Measurements from ENCODE around the gene RAE1. TPM values are rescaled to one million over a fixed set of nuclear protein-coding genes. Genes with fewer than 3 reads are reported as not detected.

The RAE1 gene
- total RNA-seq, 2 experiments from 2014 or later = 45.6 to 46.5 TPM

DNA sequence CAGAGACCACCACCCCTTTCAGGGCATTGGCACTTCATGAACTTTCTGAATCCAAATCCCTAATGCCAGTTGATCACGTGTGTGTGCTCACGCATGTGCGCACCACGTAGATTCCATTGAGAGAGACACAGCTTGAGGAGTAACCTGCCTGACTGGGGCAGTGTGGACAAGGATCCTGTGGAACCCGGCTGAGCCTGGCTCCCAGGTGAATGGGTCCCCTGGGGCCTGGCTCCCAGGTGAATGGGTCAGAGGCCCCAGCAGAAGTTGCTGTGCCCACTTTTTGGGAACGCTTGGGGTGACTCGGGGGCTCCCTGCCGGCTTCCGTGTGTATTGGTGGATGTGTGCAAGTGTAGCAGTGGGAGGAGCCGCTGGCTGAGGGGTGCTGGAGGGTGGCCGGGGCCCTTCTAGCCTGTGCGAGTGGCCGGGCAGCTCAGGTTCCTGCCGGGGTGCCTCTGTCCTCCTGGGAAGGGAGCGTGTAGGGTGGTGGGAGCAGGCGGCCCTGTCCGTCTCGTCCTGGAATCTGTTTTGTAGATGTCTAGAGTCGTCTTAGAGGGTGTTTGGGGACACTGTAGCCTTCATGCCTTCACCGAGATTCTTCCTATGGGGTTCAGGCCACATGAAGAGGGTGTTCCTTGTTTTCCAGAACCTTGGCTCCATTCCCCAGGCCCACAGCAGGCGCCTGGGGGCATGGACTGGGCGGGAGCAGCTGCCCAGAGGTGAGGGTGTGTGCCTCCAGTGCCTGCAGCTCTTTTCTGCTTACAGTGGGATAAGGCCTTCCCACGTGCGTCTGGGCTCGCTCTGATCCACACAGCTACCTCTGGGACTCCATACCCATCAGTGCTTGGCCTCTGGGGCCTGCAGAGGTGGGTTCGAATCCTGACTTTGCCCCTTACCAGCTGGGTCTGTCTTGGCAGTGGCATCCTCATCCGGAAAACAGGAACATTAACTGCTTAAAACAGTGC is 43.3 kb downstream of the RAE1 start:
- Mint-ChIP-seq H3K27ac (peak overlapping the region; percentile 85), H3K9me3 (no peaks in the 10 kb centered on the region), H3K36me3 (ENCODE audit: low read depth) (peaks cover 52% of the 10 kb centered on the region), H3K4me1 (ENCODE audit: low read depth) (peaks cover 72% of the 10 kb centered on the region), H3K4me3 (peak overlapping the region; percentile 90), H3K27me3 (ENCODE audit: low read depth) (no peaks in the 10 kb centered on the region)
- DNase-seq = no peak
- CTCF ChIA-PET = interaction anchor here (1.0 to 1.3 kb wide), 2 partner anchors 12 to 57 kb away, joined by 3 read pairs; no protein-coding TSS in a partner anchor
- intact Hi-C loops (cut with micrococcal nuclease) = loop anchor here (5.0 to 10.0 kb wide), 5 partner anchors 303 to 1770 kb away; partner anchors contain the start of genes STX16 and ZNF831

DNA sequence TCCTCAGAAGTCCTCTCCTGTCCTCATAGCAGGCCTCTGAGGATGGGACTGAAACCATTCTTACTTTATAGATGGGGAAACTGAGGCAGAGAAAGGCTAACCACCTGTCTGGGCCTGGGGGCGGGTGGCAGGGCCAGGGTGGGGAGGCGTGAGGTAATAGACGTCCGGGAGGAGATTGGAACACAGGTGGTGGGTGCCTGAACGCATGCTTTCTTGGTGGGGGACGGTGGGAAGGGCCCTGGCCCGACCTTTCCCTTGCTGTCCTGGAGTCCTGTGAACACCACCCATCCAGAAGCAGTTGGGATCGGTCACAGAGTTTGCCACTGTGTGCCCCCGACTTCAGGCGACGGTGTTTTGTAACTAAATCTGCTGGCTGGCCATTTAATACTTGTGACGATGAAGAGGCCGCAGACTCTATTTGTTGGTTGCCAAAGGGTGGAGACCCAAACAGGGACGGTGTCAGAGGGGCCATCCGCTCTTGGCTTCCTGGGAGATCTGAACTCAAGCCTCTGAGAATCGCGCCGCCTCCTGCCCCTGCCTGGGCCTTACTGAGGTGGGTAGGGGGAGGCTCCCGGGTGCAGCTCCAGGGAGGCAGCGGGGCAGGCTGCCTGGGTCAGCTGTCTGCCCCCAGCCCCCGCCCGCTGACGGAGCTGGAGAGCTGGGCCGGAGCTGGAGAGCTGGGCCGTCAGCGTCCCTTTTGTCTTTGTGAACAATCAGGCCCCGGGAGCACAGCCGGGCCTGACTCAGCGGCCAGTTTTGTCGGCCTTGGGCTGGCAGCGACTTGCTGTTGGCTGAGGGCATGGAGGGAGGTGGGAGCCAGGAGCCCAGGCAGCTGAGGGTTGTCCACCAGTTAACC is 44.3 kb downstream of the RAE1 start:
- no peak overlapping the region for H3K4me3 Mint-ChIP-seq
- CTCF ChIA-PET = no interaction called here
- intact Hi-C loops (cut with micrococcal nuclease) = loop anchor here (5.0 to 10.0 kb wide), 3 partner anchors 1009 to 1769 kb away; partner anchors contain the start of genes STX16 and ZNF831
- DNase-seq = no peak
- H3K27ac Mint-ChIP-seq = peak overlapping the region; percentile 24
- no peaks in the 10 kb centered on the region for H3K27me3 Mint-ChIP-seq (ENCODE audit: low read depth)
- H3K9me3 Mint-ChIP-seq = no peaks in the 10 kb centered on the region
- H3K36me3 Mint-ChIP-seq (ENCODE audit: low read depth) = peaks cover 58% of the 10 kb centered on the region
- H3K4me1 Mint-ChIP-seq (ENCODE audit: low read depth) = peaks cover 76% of the 10 kb centered on the region

DNA sequence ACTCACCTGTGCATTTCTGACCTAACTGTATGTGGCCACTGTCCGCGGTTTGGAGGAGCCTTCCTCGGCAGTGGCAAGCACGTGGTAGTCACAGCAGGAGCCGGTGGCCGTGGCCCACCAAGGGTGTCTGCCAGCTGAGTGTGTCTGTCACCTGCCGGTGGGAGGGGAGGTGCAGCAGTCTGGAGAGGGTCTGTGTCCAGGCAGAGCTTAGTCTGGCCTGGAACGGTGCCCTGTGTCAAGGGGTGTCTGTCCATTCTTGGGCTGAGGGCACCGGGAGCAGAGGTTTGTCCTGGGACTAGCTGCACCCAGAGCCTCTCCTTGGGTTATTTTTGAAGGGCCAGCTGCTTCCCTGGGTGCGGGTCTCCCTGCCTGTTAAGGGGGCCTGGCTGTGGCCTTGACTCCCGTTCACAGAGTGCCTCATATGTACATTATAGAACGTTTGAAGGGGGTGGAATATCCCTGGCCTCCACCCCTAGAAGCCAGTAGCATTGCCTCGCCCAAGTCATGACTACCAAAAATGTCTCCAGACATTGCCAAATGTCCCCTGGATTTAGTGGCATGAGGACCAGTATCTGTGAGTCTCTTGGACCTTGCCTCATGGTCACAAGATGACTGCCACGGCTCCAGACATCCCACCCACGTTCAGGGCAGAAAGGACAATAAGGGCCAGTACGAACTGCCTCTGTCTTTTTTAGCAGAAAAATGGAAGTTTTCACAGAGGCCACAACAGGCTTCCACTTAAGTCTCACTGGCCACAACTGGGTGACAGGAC is 45.3 kb downstream of the RAE1 start:
- Mint-ChIP-seq H3K27ac (peak overlapping the region; percentile 99), H3K9me3 (no peaks in the 10 kb centered on the region), H3K27me3 (ENCODE audit: low read depth) (no peaks in the 10 kb centered on the region), H3K4me3 (no peak overlapping the region), H3K36me3 (ENCODE audit: low read depth) (peaks cover 67% of the 10 kb centered on the region), H3K4me1 (ENCODE audit: low read depth) (peaks cover 82% of the 10 kb centered on the region)
- no peak for DNase-seq
- CTCF ChIA-PET = interaction anchor here (0.9 kb wide), 1 partner anchor 17 kb away, joined by 3 read pairs; no protein-coding TSS in a partner anchor
- intact Hi-C loops (cut with micrococcal nuclease) = loop anchor here (5.0 to 10.0 kb wide), 3 partner anchors 1008 to 1768 kb away; partner anchors contain the start of genes STX16 and ZNF831

DNA sequence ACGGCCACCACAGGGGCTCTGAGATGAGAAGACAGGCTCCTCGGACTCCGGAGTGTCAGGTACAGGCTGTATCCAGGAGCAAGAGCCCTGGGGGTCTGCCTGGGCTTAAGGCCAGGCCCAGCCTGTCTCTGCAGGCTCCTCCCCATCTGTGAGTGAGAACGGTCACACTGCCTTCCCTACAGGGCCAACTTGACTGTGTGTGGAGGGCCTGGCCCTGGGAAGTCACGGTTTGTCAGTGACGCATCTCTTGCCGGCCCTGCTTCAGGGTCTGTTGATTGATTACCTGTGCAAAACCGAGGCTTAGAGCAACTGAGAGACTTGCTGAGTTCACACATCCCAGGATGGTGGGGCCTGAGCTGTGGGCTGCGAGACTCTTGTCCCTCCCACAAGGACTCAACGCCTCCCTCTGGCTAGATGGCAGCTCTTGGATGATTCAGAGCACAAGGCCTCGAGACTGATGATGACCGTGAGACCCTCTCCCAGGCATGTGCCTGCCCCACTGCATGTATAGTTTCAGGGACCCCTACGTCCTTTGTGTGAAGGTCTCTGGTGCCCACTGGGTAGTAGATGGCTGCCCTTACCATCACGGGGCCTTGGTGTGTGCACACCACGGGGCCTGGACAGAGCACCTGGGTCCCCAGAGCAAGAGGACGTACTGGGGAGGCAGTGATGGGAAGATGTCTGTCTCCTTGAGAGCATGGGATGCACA is 46.1 kb downstream of the RAE1 start:
- Mint-ChIP-seq H3K4me3 (peak overlapping the region; percentile 80), H3K27ac (peak overlapping the region; percentile 99), H3K4me1 (ENCODE audit: low read depth) (peaks cover 90% of the 10 kb centered on the region), H3K27me3 (ENCODE audit: low read depth) (no peaks in the 10 kb centered on the region), H3K9me3 (no peaks in the 10 kb centered on the region), H3K36me3 (ENCODE audit: low read depth) (peaks cover 72% of the 10 kb centered on the region)
- peak; percentile 56 for DNase-seq
- CTCF ChIA-PET = interaction anchor here (0.6 to 1.6 kb wide), 5 partner anchors 8 to 96 kb away, joined by 3 to 5 read pairs (median 3); no protein-coding TSS in a partner anchor
- intact Hi-C loops (cut with micrococcal nuclease) = loop anchor here (5.0 to 10.0 kb wide), 3 partner anchors 1008 to 1768 kb away; partner anchors contain the start of genes STX16 and ZNF831

DNA sequence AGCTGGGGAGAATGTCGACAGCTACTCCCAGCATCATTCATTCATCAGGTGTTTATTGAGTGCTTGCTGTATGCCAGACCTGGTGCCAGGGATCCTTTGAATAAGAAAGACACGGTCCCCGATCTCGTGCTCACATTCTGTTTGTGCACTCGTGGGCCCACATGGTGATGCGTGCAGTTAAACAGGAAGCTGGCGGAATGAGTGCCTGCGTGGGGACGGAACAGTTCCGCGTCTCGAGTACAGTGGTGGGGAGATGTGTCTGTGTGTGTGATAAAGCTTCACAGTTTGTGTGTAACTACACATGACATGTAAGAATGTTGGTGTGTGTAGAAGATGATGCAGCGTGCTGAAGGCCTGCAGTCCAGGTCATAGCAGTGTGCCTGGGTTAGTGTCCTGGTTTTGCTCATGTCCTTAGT is 46.6 kb downstream of the RAE1 start:
- peaks cover 94% of the 10 kb centered on the region for H3K4me1 Mint-ChIP-seq (ENCODE audit: low read depth)
- H3K9me3 Mint-ChIP-seq = no peaks in the 10 kb centered on the region
- peak overlapping the region; percentile 99 for H3K27ac Mint-ChIP-seq
- H3K27me3 Mint-ChIP-seq (ENCODE audit: low read depth) = no peaks in the 10 kb centered on the region
- intact Hi-C loops (cut with micrococcal nuclease) = loop anchor here (1.0 to 10.0 kb wide), 7 partner anchors 8 to 1767 kb away; partner anchors contain the start of genes RAE1, STX16 and ZNF831
- H3K4me3 Mint-ChIP-seq = peak overlapping the region; percentile 80
- peak; percentile 60 for DNase-seq
- H3K36me3 Mint-ChIP-seq (ENCODE audit: low read depth) = peaks cover 70% of the 10 kb centered on the region
- CTCF ChIA-PET = interaction anchor here (0.6 to 2.7 kb wide), 11 partner anchors 8 to 199 kb away, joined by 3 to 11 read pairs (median 4); no protein-coding TSS in a partner anchor

DNA sequence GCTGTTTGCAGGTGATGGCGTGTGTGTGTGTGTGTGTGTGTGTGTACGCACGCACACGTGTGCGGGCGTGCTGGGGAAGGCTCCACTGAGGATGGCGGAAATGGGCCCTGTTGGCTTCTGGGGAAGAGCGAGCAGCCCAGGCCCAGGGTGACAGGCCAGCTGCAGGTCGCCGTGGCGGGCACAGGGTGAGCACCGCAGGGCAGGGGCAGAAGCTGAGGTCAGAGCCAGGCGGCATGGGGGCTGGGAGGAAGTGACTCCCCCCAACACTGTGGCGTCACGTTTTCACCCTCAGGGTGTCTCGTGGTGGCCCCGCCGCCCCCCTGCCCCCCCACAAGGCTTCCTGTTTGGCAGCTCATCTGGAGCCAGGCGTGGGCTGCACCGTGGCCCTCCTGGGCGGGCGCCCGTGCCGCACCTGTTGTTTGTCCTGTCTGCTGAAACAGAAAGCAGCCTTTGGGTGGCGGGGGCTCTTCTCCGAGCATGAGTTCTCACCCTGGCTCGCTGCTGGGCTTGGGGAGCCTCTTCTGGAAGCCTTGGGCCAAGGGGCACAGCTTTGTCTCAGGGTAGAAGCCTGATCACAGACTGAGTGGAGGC is 47.3 kb downstream of the RAE1 start:
- CTCF ChIA-PET = interaction anchor here (0.7 to 2.7 kb wide), 11 partner anchors 9 to 198 kb away, joined by 3 to 11 read pairs (median 4); no protein-coding TSS in a partner anchor
- no peaks in the 10 kb centered on the region for H3K9me3 Mint-ChIP-seq
- H3K4me3 Mint-ChIP-seq = peak overlapping the region; percentile 80
- peaks cover 68% of the 10 kb centered on the region for H3K36me3 Mint-ChIP-seq (ENCODE audit: low read depth)
- peaks cover 93% of the 10 kb centered on the region for H3K4me1 Mint-ChIP-seq (ENCODE audit: low read depth)
- H3K27me3 Mint-ChIP-seq (ENCODE audit: low read depth) = no peaks in the 10 kb centered on the region
- intact Hi-C loops (cut with micrococcal nuclease) = loop anchor here (1.0 to 10.0 kb wide), 7 partner anchors 9 to 1766 kb away; partner anchors contain the start of genes RAE1, STX16 and ZNF831
- peak; percentile 91 for DNase-seq
- H3K27ac Mint-ChIP-seq = peak overlapping the region; percentile 99

DNA sequence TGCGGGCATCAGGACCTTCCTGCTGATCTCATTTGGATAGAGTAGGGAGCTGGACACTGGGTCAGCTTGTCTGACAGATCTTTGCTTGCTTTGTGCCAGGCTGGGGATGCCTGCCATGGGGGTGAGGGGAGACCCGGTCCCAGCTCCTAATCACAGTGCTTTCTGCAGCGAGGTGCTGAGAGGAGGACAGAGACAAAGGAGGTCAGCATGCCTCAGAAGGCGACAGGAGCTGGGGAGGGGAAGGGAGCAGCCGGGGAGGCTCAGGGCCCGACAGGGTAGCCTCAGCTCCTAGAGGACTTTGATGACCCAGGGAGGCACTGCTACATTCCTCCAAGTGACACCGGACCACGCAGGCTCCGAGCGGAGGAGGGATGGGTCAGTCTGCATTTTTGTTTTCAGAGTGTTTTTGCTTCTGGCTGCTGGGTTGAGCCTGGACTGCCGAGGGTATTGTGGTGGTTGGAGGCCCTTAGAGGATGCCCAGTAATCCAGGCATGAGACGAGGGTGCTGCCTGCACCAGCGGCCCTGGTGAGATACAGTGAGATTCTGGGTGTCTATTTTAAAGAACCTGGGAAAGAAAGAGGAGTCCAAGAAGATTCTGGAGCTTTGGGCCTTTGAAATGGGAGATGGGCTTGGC is 48.0 kb downstream of the RAE1 start:
- Mint-ChIP-seq H3K27ac (peak overlapping the region; percentile 99), H3K36me3 (ENCODE audit: low read depth) (peaks cover 65% of the 10 kb centered on the region), H3K27me3 (ENCODE audit: low read depth) (no peaks in the 10 kb centered on the region), H3K4me1 (ENCODE audit: low read depth) (peaks cover 93% of the 10 kb centered on the region), H3K4me3 (peak overlapping the region; percentile 80), H3K9me3 (no peaks in the 10 kb centered on the region)
- DNase-seq = no peak
- CTCF ChIA-PET = interaction anchor here (0.7 to 2.7 kb wide), 10 partner anchors 10 to 99 kb away, joined by 3 to 11 read pairs (median 4); no protein-coding TSS in a partner anchor
- intact Hi-C loops (cut with micrococcal nuclease) = loop anchor here (1.0 to 10.0 kb wide), 7 partner anchors 10 to 1766 kb away; partner anchors contain the start of genes RAE1, STX16 and ZNF831

DNA sequence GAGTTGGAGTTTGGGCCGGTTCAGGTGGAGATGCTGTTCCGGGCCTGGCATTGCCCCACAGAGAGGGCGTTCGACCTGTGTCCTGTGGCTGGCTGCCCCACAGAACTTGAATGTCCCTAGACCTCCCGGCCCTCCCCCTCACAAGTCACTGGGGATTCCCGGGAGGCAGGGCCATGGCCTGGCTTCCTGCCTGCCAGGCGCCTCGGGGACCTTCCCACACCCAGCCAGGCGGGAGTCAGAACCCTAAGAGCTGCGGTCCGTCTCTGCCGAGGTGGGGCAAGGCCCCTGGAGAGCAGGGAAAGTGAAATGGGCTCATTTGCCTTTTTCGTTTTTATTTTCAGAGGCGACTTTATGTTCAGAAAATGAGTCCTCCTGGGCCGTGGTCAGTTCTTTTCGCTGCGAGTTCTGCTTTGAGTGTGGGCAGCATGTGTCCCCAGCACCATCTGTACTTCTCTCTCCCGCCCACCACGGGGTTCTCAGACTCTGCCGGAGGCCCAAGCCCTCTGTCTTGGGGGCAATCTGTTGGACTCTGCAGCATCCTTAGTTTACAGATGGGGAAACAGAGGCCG is 48.6 kb downstream of the RAE1 start:
- CTCF ChIA-PET = interaction anchor here (0.7 to 2.7 kb wide), 6 partner anchors 10 to 62 kb away, joined by 3 to 11 read pairs (median 3); no protein-coding TSS in a partner anchor
- intact Hi-C loops (cut with micrococcal nuclease) = loop anchor here (2.0 to 10.0 kb wide), 6 partner anchors 49 to 1765 kb away; partner anchors contain the start of genes RAE1, STX16 and ZNF831

DNA sequence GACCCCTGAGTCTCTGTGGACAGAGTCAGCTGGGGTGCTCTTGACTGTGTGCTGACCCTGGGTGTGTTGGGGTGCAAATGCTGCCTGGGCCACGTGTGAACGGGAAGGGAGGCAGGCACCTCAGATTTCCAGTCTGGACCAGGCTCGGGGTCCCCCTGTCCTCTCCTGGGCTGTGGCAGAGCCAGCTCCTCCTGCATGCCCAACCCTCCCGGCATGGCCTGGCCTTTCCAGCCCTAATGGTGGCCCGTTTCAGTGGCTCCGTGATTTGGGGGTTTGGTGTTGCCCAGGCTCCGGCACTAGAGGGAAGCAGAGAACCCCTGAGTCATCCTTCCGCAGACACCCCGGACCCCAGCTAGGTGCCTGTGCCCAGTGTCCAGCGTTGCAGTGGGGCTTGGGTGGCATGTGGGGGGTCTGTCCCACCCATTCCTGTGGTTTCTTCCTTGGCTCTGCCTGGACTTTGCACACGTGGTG is 49.2 kb downstream of the RAE1 start:
- peak; percentile 13 for DNase-seq
- CTCF ChIA-PET = interaction anchor here (1.0 to 2.7 kb wide), 3 partner anchors 11 to 95 kb away, joined by 3 to 11 read pairs (median 3); no protein-coding TSS in a partner anchor
- Mint-ChIP-seq H3K27me3 (ENCODE audit: low read depth) (no peaks in the 10 kb centered on the region), H3K36me3 (ENCODE audit: low read depth) (peaks cover 60% of the 10 kb centered on the region), H3K4me1 (ENCODE audit: low read depth) (peaks cover 83% of the 10 kb centered on the region), H3K27ac (peak overlapping the region; percentile 99), H3K9me3 (no peaks in the 10 kb centered on the region), H3K4me3 (peak overlapping the region; percentile 80)
- intact Hi-C loops (cut with micrococcal nuclease) = no loop called here

More for the DNA sequence above, 48.6 kb downstream of the RAE1 start:
- DNase-seq = peak; percentile 86
- Mint-ChIP-seq H3K4me3 (peak overlapping the region; percentile 80), H3K36me3 (ENCODE audit: low read depth) (peaks cover 61% of the 10 kb centered on the region), H3K4me1 (ENCODE audit: low read depth) (peaks cover 89% of the 10 kb centered on the region), H3K27ac (peak overlapping the region; percentile 99), H3K27me3 (ENCODE audit: low read depth) (no peaks in the 10 kb centered on the region), H3K9me3 (no peaks in the 10 kb centered on the region)
